Endothelial cell of umbilical vein (primary cell): Measurements from ENCODE around the gene MAT1A. TPM values are rescaled to one million over a fixed set of nuclear protein-coding genes. Genes with fewer than 3 reads are reported as not detected.
"Not testable (repeated sequence)": the region's sequence is repeated elsewhere in the genome, so short reads cannot be mapped to it uniquely, and the experiment has no call there.

Experiments
- BruUV-seq: library from RNA; stranded (reverse); fragments of 400-500 nt; replicated peaks from 2 replicates; lab custom pipeline; 2021; lab: Mats Ljungman, UMichigan
- CTCF ChIA-PET: fragments of 300-600, 350-600 bp; sonication (Branson Sonifier 250); formaldehyde crosslinking; loops from one replicate; lab custom pipeline; 2021; ENCODE audit warnings: antibody characterized with exemption, inconsistent platforms; lab: Charles Lee
- POLR2A ChIA-PET: fragments of 300-600, 350-600 bp; sonication (Branson Sonifier 250); formaldehyde crosslinking; loops from one replicate; lab custom pipeline; 2021; ENCODE audit warnings: antibody characterized with exemption, inconsistent platforms; lab: Charles Lee
- DNase-seq: peaks from one replicate; pipeline ENCODE4 v3.0.0-alpha.2; 2011; ENCODE audit warnings: low read depth, low spot score
- FAIRE-seq: peaks from 2 replicates; lab custom pipeline; 2011; peaks lifted over from hg19 to GRCh38; lab: Jason Lieb, UNC
- H2AFZ ChIP-seq: 2 replicates; pipeline ENCODE4 v1.6.0; 2012; ENCODE audit warnings: low read depth, low read length, control low read depth, inconsistent platforms
- H3K27ac ChIP-seq: 2 replicates; pipeline ENCODE4 v1.5.1; 2011; ENCODE audit warnings: low read depth, mild to moderate bottlenecking, control low read depth, low read length, moderate library complexity; ENCODE audit not compliant: insufficient read depth
- H3K27me3 ChIP-seq, 2 experiments: 2 replicates each; pipeline versions ENCODE4 v1.6.0 to v1.6.1; 2011; ENCODE audit warnings: low read length in 2 of 2, mixed read lengths in 1 of 2; ENCODE audit not compliant: control insufficient read depth in 2 of 2, insufficient read depth in 2 of 2
- H3K36me3 ChIP-seq, 2 experiments: 2 replicates in 1 of 2; 3 replicates in 1 of 2; pipeline ENCODE4 v1.5.1; 2011; ENCODE audit warnings: low read length in 2 of 2, mild to moderate bottlenecking in 1 of 2, moderate library complexity in 1 of 2; ENCODE audit not compliant: control insufficient read depth in 2 of 2, insufficient read depth in 2 of 2; ENCODE audit errors: extremely low read depth in 1 of 2
- H3K4me1 ChIP-seq: 3 replicates; pipeline ENCODE4 v1.5.1; 2011; ENCODE audit warnings: mild to moderate bottlenecking, low read length; ENCODE audit not compliant: control insufficient read depth, insufficient read depth; ENCODE audit errors: extremely low read depth
- H3K4me2 ChIP-seq: 2 replicates; pipeline ENCODE4 v1.6.1; 2011; ENCODE audit warnings: low read length, control low read depth, mixed read lengths; ENCODE audit not compliant: insufficient read depth
- H3K4me3 ChIP-seq, 3 experiments: fragments of 200-600 bp in 1 of 3; sonication (generic), shearing (Covaris generic) in 1 of 3; replicated peaks in 1 of 3; 2 replicates each; pipeline ENCODE4 v1.5.1; 2011 to 2016; ENCODE audit warnings: control low read depth in 3 of 3, low read length in 3 of 3, mild to moderate bottlenecking in 2 of 3, inconsistent platforms in 1 of 3, low read depth in 1 of 3, moderate library complexity in 1 of 3; ENCODE audit not compliant: insufficient read depth in 1 of 3
- H3K79me2 ChIP-seq: 2 replicates; pipeline ENCODE4 v1.6.0; 2012; ENCODE audit warnings: low read length, inconsistent platforms; ENCODE audit not compliant: control insufficient read depth, insufficient read depth
- H3K9ac ChIP-seq: replicated peaks from 2 replicates; pipeline ENCODE3; 2011; ENCODE audit warnings: low read length, control low read depth; ENCODE audit not compliant: insufficient read depth; ENCODE audit errors: extremely low read depth
- H3K9me1 ChIP-seq: replicated peaks from 3 replicates; pipeline ENCODE4 v1.6.0; 2011; ENCODE audit warnings: mild to moderate bottlenecking, low read length; ENCODE audit not compliant: control insufficient read depth, insufficient read depth; ENCODE audit errors: extremely low read depth
- H3K9me3 ChIP-seq: replicated peaks from 2 replicates; pipeline ENCODE4 v1.5.1; 2012; ENCODE audit warnings: low read length, inconsistent platforms; ENCODE audit not compliant: control insufficient read depth, insufficient read depth
- H4K20me1 ChIP-seq: replicated peaks from 2 replicates; pipeline ENCODE3; 2011; ENCODE audit warnings: mild to moderate bottlenecking, low read length; ENCODE audit not compliant: control insufficient read depth, insufficient read depth; ENCODE audit errors: extremely low read depth
- dilution Hi-C: fragments of 300-500 bp; cut with MboI; formaldehyde crosslinking; loops from one replicate; pipeline ENCODE4 v1.15.0; 2019; ENCODE audit warnings: low sequenced_read_pairs; ENCODE audit not compliant: extremely low pct_ligation_motif_present
- intact Hi-C: fragments of 100-400 bp; cut with micrococcal nuclease; formaldehyde crosslinking; loops from one replicate; pipeline ENCODE4 v1.10.0; 2022
- polyA plus RNA-seq, 4 experiments: library from polyadenylated mRNA; depleted of rRNA in 3 of 4; stranded (reverse) in 3 of 4; unstranded in 1 of 4; fragments of >200 nt; gene quantifications; 2 replicates each; pipeline versions ENCODE4 v1.2.1 to v1.2.3, GENCODE V29; 2011 to 2012; ENCODE audit warnings: missing spikeins in 1 of 4
- total RNA-seq: library from RNA; stranded (reverse); gene quantifications from 2 replicates; pipeline ENCODE4 v1.2.3, GENCODE V29; 2021

The MAT1A gene
- total and polyA plus RNA-seq, 2 donors (not counting 3 experiments of a cell fraction or from before 2014, with no cell fraction given), result not detected

DNA sequence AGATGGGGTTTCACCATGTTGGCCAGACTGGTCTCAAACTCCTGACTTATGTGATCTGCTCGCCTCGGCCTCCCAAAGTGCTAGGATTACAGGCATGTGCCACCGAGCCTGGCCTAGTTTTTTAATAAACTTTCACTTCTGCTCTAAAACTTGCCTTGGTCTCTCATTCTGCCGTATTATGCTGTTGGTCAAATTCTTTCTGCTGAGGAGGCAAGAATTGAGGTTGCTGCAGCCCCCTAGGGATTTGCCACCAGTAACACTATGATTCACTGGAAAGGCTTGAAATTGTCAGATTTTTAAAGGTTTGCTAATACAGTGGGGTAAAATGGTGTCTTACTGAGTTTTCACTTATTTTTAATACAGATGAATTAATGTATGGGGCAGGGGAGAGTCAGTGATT, 62.7 kb downstream of the MAT1A start:
- H3K9ac ChIP-seq, H3K4me1 ChIP-seq, DNase-seq, H3K4me3 ChIP-seq, POLR2A ChIA-PET, H3K9me3 ChIP-seq, H3K9me1 ChIP-seq, H3K36me3 ChIP-seq, H3K4me2 ChIP-seq, dilution Hi-C loops, FAIRE-seq, H3K79me2 ChIP-seq, H2AFZ ChIP-seq, H4K20me1 ChIP-seq, H3K27ac ChIP-seq, CTCF ChIA-PET, H3K27me3 ChIP-seq, BruUV-seq: not testable (repeated sequence)
- intact Hi-C loops, result loop anchor here (10.0 kb wide), 1 partner anchor 172 kb away; no protein-coding TSS in a partner anchor

DNA sequence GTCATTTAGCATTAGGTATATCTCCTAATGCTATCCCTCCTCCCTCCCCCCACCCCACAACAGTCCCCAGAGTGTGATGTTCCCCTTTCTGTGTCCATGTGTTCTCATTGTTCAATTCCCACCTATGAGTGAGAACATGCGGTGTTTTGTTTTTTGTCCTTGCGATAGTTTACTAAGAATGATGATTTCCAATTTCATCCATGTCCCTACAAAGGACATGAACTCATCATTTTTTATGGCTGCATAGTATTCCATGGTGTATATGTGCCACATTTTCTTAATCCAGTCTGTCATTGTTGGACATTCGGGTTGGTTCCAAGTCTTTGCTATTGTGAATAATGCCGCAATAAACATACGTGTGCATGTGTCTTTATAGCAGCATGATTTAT, 66.4 kb downstream of the MAT1A start:
- H3K4me1 ChIP-seq, H3K4me2 ChIP-seq, H3K9ac ChIP-seq, H3K36me3 ChIP-seq, H2AFZ ChIP-seq, FAIRE-seq, H3K27me3 ChIP-seq, BruUV-seq, DNase-seq, H3K9me1 ChIP-seq, dilution Hi-C loops, H3K79me2 ChIP-seq, H4K20me1 ChIP-seq, H3K9me3 ChIP-seq, H3K27ac ChIP-seq, H3K4me3 ChIP-seq, POLR2A ChIA-PET: not testable (repeated sequence)
- intact Hi-C loops, result loop anchor here (10.0 kb wide), 1 partner anchor 168 kb away; no protein-coding TSS in a partner anchor
- CTCF ChIA-PET, result interaction anchor here (0.6 to 6.5 kb wide), 28 partner anchors 10 to 686 kb away, joined by 3 to 320 read pairs (median 6); partner anchors contain the start of genes ANXA11 and TMEM254

Other genes with a start within 250 kb of the MAT1A start
- 6.0 and 10.1 TPM in 2 replicates for gene TMEM254, start 211.0 kb downstream of the MAT1A start, total RNA-seq
- gene TMEM254, start 211.0 kb downstream of the MAT1A start, polyA plus RNA-seq, result 13.4 and 14.9 TPM in 2 replicates
- gene PLAC9, start 156.9 kb downstream of the MAT1A start, total RNA-seq, result 1.7 and 2.1 TPM in 2 replicates
- 2.0 and 3.6 TPM in 2 replicates for gene PLAC9, start 156.9 kb downstream of the MAT1A start, polyA plus RNA-seq
- gene ANXA11, start 84.1 kb downstream of the MAT1A start, total RNA-seq, result 122 and 143 TPM in 2 replicates
- 59.2 and 68.0 TPM in 2 replicates for gene ANXA11, start 84.1 kb downstream of the MAT1A start, polyA plus RNA-seq
- gene DYDC1, start 67.1 kb upstream of the MAT1A start, total RNA-seq, result not detected in 2 replicates
- not detected in 2 replicates for gene DYDC1, start 67.1 kb upstream of the MAT1A start, polyA plus RNA-seq
- gene DYDC2, start 67.1 kb upstream of the MAT1A start, total RNA-seq, result not detected in 2 replicates
- gene DYDC2, start 67.1 kb upstream of the MAT1A start, polyA plus RNA-seq, result not detected in 2 replicates
- gene PRXL2A, start 118.9 kb upstream of the MAT1A start, total RNA-seq, result 290 and 321 TPM in 2 replicates
- gene PRXL2A, start 118.9 kb upstream of the MAT1A start, polyA plus RNA-seq, result 68.1 and 113 TPM in 2 replicates
- 237 and 242 TPM in 2 replicates for gene TSPAN14, start 164.7 kb upstream of the MAT1A start, total RNA-seq
- 210 and 211 TPM in 2 replicates for gene TSPAN14, start 164.7 kb upstream of the MAT1A start, polyA plus RNA-seq
- not detected in 2 replicates for gene SH2D4B, start 248.2 kb upstream of the MAT1A start, total RNA-seq
- gene SH2D4B, start 248.2 kb upstream of the MAT1A start, polyA plus RNA-seq, result not detected in 2 replicates